Tibial nerve (tissue), 4 donors: ENCODE measurements around the gene LRCOL1.

Experiments used
- EP300 ChIP-seq, 2 donors: sonication (generic); formaldehyde crosslinking; IDR thresholded peaks; one replicate each; pipeline ENCODE4 v1.6.1; 2017; ENCODE audit warnings: antibody characterized with exemption in 2 of 2, mild to moderate bottlenecking in 1 of 2
- TF ChIP-seq, protein P1 (sequence below), 5 experiments: fragments of 200-600 bp in 3 of 5; fragments of 450-650 bp in 2 of 5; sonication (generic) in 3 of 5; IDR thresholded peaks; one replicate each; pipeline ENCODE4 v1.5.1; 2016 to 2019; ENCODE audit warnings: antibody characterized with exemption in 5 of 5, mild to moderate bottlenecking in 3 of 5, moderate library complexity in 2 of 5

DNA sequence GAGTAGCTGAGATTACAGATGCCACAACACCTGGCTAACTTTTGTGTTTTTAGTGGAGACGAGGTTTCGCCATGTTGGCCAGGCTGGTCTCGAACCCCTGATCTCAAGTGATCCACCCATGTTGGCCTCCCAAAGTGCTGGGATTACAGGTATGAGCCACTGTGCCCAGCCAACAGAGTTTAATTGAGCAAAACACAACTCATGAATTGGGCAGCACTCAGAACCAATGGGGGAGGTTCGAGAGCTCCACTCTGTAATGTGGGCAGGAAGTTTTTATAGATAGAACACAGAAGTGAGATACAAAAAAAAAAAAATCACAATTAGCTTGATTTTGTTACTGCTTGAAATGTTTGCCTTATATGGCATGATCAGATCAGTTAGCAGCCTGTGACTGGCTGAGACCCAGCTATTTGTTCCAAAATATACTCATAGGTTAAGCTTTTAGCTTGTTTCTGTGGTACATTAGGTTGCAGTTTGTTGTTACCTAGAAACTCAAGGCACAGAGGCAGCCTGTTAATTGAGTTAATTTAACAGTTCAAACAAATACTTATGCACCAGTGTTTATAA is 6.8 kb upstream of the LRCOL1 start:
- TF ChIP-seq, protein P1, sequence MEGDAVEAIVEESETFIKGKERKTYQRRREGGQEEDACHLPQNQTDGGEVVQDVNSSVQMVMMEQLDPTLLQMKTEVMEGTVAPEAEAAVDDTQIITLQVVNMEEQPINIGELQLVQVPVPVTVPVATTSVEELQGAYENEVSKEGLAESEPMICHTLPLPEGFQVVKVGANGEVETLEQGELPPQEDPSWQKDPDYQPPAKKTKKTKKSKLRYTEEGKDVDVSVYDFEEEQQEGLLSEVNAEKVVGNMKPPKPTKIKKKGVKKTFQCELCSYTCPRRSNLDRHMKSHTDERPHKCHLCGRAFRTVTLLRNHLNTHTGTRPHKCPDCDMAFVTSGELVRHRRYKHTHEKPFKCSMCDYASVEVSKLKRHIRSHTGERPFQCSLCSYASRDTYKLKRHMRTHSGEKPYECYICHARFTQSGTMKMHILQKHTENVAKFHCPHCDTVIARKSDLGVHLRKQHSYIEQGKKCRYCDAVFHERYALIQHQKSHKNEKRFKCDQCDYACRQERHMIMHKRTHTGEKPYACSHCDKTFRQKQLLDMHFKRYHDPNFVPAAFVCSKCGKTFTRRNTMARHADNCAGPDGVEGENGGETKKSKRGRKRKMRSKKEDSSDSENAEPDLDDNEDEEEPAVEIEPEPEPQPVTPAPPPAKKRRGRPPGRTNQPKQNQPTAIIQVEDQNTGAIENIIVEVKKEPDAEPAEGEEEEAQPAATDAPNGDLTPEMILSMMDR (IDR thresholded peaks at IDR 0.05), result no peak
- TF ChIP-seq EP300 (IDR thresholded peaks at IDR 0.05), result no peak
